GM18867 (cell line): Measurements from ENCODE around the gene ZMYND19.
"Not testable (repeated sequence)": the region's sequence is repeated elsewhere in the genome, so short reads cannot be mapped to it uniquely, and the experiment has no call there.

Experiments
- ATAC-seq: cut with Tn5 transposase; IDR thresholded peaks from one replicate; pipeline ENCODE4 v1.9.1; 2021; ENCODE audit warnings: mild to moderate bottlenecking, moderate library complexity; ENCODE audit not compliant: unreplicated experiment

Gene ZMYND19

GRCh38 chr9:137534256-137535119, 55.8 kb downstream of the ZMYND19 start:
- no peak for ATAC-seq

- not testable (repeated sequence) for ATAC-seq
These were observed 57.3 kb downstream of the ZMYND19 start for GRCh38 chr9:137532891-137533468.
